VCaP (cell line): ENCODE data around the gene RAB15.

ENCODE experiments used
- H3K27ac ChIP-seq: fragments of 450-650 bp; 2 replicates; pipeline ENCODE4 v1.5.1; 2017
- CTCF ChIP-seq: fragments of 450-650 bp; conservative IDR thresholded peaks from 2 replicates; pipeline ENCODE4 v1.5.1; 2017; ENCODE audit warnings: mild to moderate bottlenecking, moderate library complexity

RAB15 gene

GRCh38 chr14:64915029-64915424 is 57.1 kb downstream of the RAB15 start:
- TF ChIP-seq CTCF = no peak
- H3K27ac ChIP-seq = peak overlapping the region; percentile 85

DNA sequence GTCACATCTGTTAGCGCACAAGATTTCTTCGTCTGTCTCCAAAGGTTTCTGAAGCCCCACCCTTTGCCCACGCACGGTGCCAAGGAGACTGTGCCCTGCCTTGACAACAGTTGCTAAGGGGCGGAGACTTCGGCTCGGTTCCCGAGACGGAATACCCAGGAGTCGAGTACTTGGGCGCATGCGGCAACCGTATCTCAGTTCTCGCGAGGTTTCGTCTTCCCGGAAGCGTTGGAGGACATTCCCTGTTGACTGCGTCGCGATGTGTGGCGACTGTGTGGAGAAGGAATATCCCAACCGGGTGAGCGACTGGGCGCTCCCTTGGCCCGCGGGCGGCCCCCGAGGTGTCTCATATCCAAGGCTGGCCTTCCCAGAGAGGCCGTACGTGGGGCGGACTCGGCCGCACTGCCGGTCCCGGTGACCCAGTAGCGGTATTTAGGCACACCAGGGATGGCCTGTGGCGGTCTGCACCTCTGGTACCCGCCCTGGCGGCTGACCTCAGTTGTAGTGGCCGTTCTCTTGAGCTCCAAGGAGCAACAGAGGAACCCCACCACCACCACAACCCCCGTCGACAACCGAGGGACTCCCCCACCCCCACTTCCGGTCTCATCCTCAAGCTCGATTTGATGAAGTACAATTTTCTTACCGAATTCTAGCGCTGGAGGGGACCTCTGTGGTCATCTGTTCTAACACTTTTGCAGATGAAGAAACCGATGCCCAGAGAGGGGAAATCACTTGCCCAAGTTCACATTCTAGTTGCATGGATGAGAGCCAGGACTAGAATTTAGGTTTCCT is 57.7 kb downstream of the RAB15 start, which contains the start of gene CHURC1:
TSS of gene CHURC1 (plus strand) at position 219 of the 792 bp plus-strand sequence. CDS start at position 260, 41 bp downstream.
- no peak for TF ChIP-seq CTCF
- H3K27ac ChIP-seq = peak within 1 kb of the TSS; percentile 85

DNA sequence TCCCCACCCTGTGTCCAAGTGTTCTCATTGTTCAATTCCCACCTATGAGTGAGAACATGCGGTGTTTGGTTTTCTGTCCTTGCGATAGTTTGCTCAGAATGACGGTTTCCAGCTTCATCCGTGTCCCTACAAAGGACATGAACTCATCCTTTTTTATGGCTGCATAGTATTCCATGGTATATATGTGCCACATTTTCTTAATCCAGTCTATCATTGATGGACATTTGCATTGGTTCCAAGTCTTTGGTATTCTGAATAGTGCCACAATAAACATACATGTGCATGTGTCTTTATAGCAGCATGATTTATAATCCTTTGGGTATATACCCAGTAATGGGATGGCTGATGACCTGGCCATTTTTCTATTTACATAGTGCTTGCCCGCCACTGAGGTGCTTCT is 58.7 kb downstream of the RAB15 start:
- peak overlapping the region; percentile 85 for H3K27ac ChIP-seq

GRCh38 chr14:64912261-64912660 is 59.9 kb downstream of the RAB15 start:
- TF ChIP-seq CTCF = no peak
- H3K27ac ChIP-seq = no peak overlapping the region

DNA sequence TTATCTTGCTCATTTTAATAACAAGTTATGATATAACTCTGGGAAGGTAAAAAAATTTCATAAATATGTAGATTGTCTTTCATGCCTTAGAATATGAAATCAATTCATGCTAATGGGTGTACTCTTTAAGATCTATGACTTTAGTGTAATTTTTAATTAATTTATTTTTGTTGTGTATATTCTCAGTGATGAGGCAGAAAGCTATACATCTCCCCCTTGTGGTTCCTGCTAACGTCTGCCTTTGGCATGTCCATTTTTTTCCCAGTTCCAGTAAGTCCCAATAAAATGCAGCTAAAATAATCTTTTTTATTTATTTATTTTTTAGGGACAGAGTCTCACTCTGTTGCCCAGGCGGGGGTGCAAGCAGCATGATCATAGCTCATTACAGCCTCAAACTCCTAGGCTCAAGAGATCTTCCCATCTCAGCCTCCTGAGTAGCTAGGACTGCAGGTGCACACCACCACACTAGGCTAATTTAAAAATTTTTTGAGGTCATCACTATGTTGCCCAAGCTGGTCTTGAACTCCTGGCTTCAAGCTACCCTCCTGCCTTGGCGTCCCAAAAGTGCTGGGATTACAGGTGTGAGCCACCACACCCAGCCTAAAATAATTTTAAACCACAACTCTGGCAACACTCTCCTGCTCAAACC is 61.2 kb downstream of the RAB15 start:
- H3K27ac ChIP-seq = no peak overlapping the region
- TF ChIP-seq CTCF = peak; percentile 87

- H3K27ac ChIP-seq = no peak overlapping the region
- TF ChIP-seq CTCF = no peak
These were observed 66.1 kb downstream of the RAB15 start for GRCh38 chr14:64906022-64906421.

GRCh38 chr14:64899958-64900357 is 72.2 kb downstream of the RAB15 start:
- TF ChIP-seq CTCF = no peak
- H3K27ac ChIP-seq = no peak overlapping the region
